Ovary (tissue), 9 donors: Measurements from ENCODE around the gene DTD1. TPM values are rescaled to one million over a fixed set of nuclear protein-coding genes. Genes with fewer than 3 reads are reported as not detected.

Experiments used
- DNase-seq, 5 donors: peaks; one replicate each; pipeline ENCODE4 v3.0.0-alpha.2; 2019 to 2020
- H3K27ac ChIP-seq, 2 donors: fragments of 200-600 bp; one replicate each; pipeline versions ENCODE4 v1.5.1 to v1.8.0; 2019 to 2022
- H3K27me3 ChIP-seq: fragments of 200-600 bp; one replicate; pipeline ENCODE4 v1.8.0; 2022
- H3K36me3 ChIP-seq: fragments of 200-600 bp; sonication (generic); one replicate; pipeline ENCODE4 v1.5.1; 2019
- H3K4me1 ChIP-seq: one replicate; pipeline ENCODE4 v1.8.1; 2013; ENCODE audit warnings: mild to moderate bottlenecking, moderate library complexity; ENCODE audit not compliant: insufficient read depth
- H3K4me3 ChIP-seq: fragments of 200-600 bp; sonication (generic); one replicate; pipeline ENCODE4 v1.5.1; 2017
- H3K9me3 ChIP-seq, 2 donors: fragments of 200-600 bp in 1 of 2; sonication (generic) in 1 of 2; one replicate each; pipeline versions ENCODE4 v1.5.1 to v1.8.1; 2013 to 2019; ENCODE audit warnings: mild to moderate bottlenecking in 1 of 2, moderate library complexity in 1 of 2
- CTCF ChIP-seq, 3 donors: fragments of 450-650 bp in 2 of 3; fragments of 200-600 bp in 1 of 3; IDR thresholded peaks; one replicate each; pipeline versions ENCODE4 v1.5.1 to v1.8.0; 2016 to 2022; ENCODE audit warnings: antibody characterized with exemption in 3 of 3, mild to moderate bottlenecking in 1 of 3
- EP300 ChIP-seq: sonication (generic); formaldehyde crosslinking; IDR thresholded peaks from one replicate; pipeline ENCODE4 v1.6.1; 2017; ENCODE audit warnings: antibody characterized with exemption
- POLR2A ChIP-seq: fragments of 450-650 bp; IDR thresholded peaks from one replicate; pipeline ENCODE4 v1.6.1; 2017; ENCODE audit warnings: antibody characterized with exemption, mild to moderate bottlenecking, moderate library complexity
- WGBS, 3 donors: extraction: QIAGEN DNeasy Blood & Tissue Kit in 1 of 3; methylation state at CpG; one replicate each; pipeline versions ENCODE4 v1.1.5 to v1.1.7; 2013 to 2017; 5-methylcytosine and 5-hydroxymethylcytosine counted together
- intact Hi-C, 4 donors: fragments of 100-400 bp; cut with DNase I; formaldehyde crosslinking; loops; one replicate each; pipeline versions ENCODE4 v1.11.0 to v1.15.1; 2022 to 2023
- polyA plus RNA-seq, 2 donors: library from polyadenylated mRNA; stranded (reverse); fragments of 200-250 nt in 1 of 2; fragments of 350-450 nt in 1 of 2; fragmentation: Illumina TruSeq in 1 of 2; extraction: RNeasy Lipid Tissue Mini Kit (QIAGEN cat#74804) in 1 of 2; gene quantifications; one replicate each; pipeline ENCODE4 v1.2.3, GENCODE V29; 2013 to 2014
- total RNA-seq, 7 donors: library from RNA; depleted of rRNA in 2 of 7; stranded (reverse); fragments of >200 nt in 2 of 7; fragmentation: NEBNext Ultra II Directional in 3 of 7; extraction: Animal tissue kit (Norgen Biotek cat#: 25700) in 3 of 7; gene quantifications; one replicate each; pipeline versions ENCODE4 v1.1.0 to v1.2.4, GENCODE V29; 2016 to 2023
- donor health status: DM: no; HTN: no; CAD: no; lungs with moderate emphysema.
- donor health status: DM: no; HTN: no; CAD: no.
- donor health status: Bipolar disorder and iron deficiency.
- donor health status: DM: yes; HTN: yes; CAD: no.
- donor health status: DM: no; HTN: no; CAD: no.
- donor health status: DM: yes; HTN: yes; CAD: no.

Gene DTD1
- total and polyA plus RNA-seq, 9 donors, result 12.4 to 36.5 (median 22.7) TPM

GRCh38 chr20:18634501-18634900, 46.6 kb downstream of the DTD1 start:
- Histone ChIP-seq H3K4me3 (no peak overlapping the region), H3K27ac (no peak overlapping the region), H3K4me1 (peaks cover 2% of the 10 kb centered on the region), H3K36me3 (no peaks in the 10 kb centered on the region), H3K9me3 (no peaks in the 10 kb centered on the region), H3K27me3 (no peaks in the 10 kb centered on the region)
- intact Hi-C loops, result loop anchor here in 3 of 4 donors (10.0 kb wide), 4 partner anchors 350 to 1030 kb away; no protein-coding TSS in a partner anchor
- WGBS, 3 donors, result 84 to 86% (median 85%) methylated on average over 5 of the region's 5 CpGs
- no peak for TF ChIP-seq CTCF (IDR thresholded peaks at IDR 0.05)
- no peak for TF ChIP-seq POLR2A
- no peak for TF ChIP-seq EP300
- DNase-seq, result no peak

GRCh38 chr20:18635380-18635779, 47.5 kb downstream of the DTD1 start:
- H3K9me3 ChIP-seq, result no peaks in the 10 kb centered on the region
- intact Hi-C loops, result loop anchor here in 3 of 4 donors (10.0 kb wide), 4 partner anchors 349 to 1029 kb away; no protein-coding TSS in a partner anchor
- WGBS, 3 donors, result 91 to 100% (median 100%) methylated on average over 1 of the region's 1 CpG
- TF ChIP-seq POLR2A, result no peak
- TF ChIP-seq EP300, result no peak
- TF ChIP-seq CTCF (IDR thresholded peaks at IDR 0.05), result no peak
- H3K27ac ChIP-seq, result no peak overlapping the region
- H3K4me3 ChIP-seq, result no peak overlapping the region
- DNase-seq, result no peak
- H3K4me1 ChIP-seq, result peaks cover 2% of the 10 kb centered on the region
- H3K27me3 ChIP-seq, result no peaks in the 10 kb centered on the region
- no peaks in the 10 kb centered on the region for H3K36me3 ChIP-seq

GRCh38 chr20:18637224-18637623, 49.4 kb downstream of the DTD1 start:
- 92 to 95% (median 94%) methylated on average over 5 of the region's 5 CpGs for WGBS, 3 donors
- no peak for DNase-seq
- Histone ChIP-seq H3K4me3 (no peak overlapping the region), H3K27ac (no peak overlapping the region), H3K27me3 (no peaks in the 10 kb centered on the region), H3K9me3 (no peaks in the 10 kb centered on the region), H3K36me3 (no peaks in the 10 kb centered on the region), H3K4me1 (peaks cover 2% of the 10 kb centered on the region)
- no peak for TF ChIP-seq CTCF (IDR thresholded peaks at IDR 0.05)
- TF ChIP-seq EP300, result no peak
- TF ChIP-seq POLR2A, result no peak
- intact Hi-C loops, result loop anchor here in 3 of 4 donors (10.0 kb wide), 4 partner anchors 348 to 1028 kb away; no protein-coding TSS in a partner anchor

GRCh38 chr20:18638768-18639167, 50.9 kb downstream of the DTD1 start:
- H3K27me3 ChIP-seq, result no peaks in the 10 kb centered on the region
- TF ChIP-seq POLR2A (no peak), CTCF (IDR thresholded peaks at IDR 0.05) (no peak), EP300 (no peak)
- H3K36me3 ChIP-seq, result no peaks in the 10 kb centered on the region
- WGBS, 3 donors, result 75 to 91% (median 89%) methylated on average over 2 of the region's 2 CpGs
- DNase-seq, result no peak
- peaks cover 2% of the 10 kb centered on the region for H3K4me1 ChIP-seq
- no peak overlapping the region for H3K4me3 ChIP-seq
- no peaks in the 10 kb centered on the region for H3K9me3 ChIP-seq
- H3K27ac ChIP-seq, result no peak overlapping the region
- intact Hi-C loops, result loop anchor here in 3 of 4 donors (10.0 kb wide), 4 partner anchors 346 to 1026 kb away; no protein-coding TSS in a partner anchor
